HepG2 (cell line): ENCODE measurements around the gene ZNF524. TPM values are rescaled to one million over a fixed set of nuclear protein-coding genes. Genes with fewer than 3 reads are reported as not detected.

Source experiments
- ATAC-seq: fragments of 200-7000 bp; cut with Tn5 transposase; 3 replicates; pipeline ENCODE4 v1.9.1; 2020; ENCODE audit warnings: mild to moderate bottlenecking, moderate library complexity
- Bru-seq: library from RNA; stranded (reverse); fragments of 400-500 nt; gene quantifications from one replicate; lab custom pipeline; 2021; lab: Mats Ljungman, UMichigan
- BruChase-seq, 2 experiments: library from RNA; stranded (reverse); fragments of 400-500 nt; gene quantifications; one replicate each; lab custom pipeline; 2021; lab: Mats Ljungman, UMichigan
- BruUV-seq: library from RNA; stranded (reverse); fragments of 400-500 nt; replicated peaks from 2 replicates; lab custom pipeline; 2021; lab: Mats Ljungman, UMichigan
- CTCF ChIA-PET: fragments of 300-600 bp; formaldehyde crosslinking; extraction: SDS; loops from one replicate; lab custom pipeline; 2021; ENCODE audit warnings: low total read pairs, inconsistent platforms, low intra/inter-chr PET ratio; lab: Yijun Ruan, JAX
- POLR2A ChIA-PET: fragments of 350-600 bp; sonication (Branson Sonifier 250); formaldehyde crosslinking; loops from one replicate; lab custom pipeline; 2020; ENCODE audit warnings: antibody characterized with exemption, inconsistent platforms; lab: Yijun Ruan, JAX
- DNase-seq: peaks from one replicate; pipeline ENCODE4 v3.0.0-alpha.2; 2015; ENCODE audit warnings: low spot score
- FAIRE-seq: peaks from 3 replicates; lab custom pipeline; 2011; peaks lifted over from hg19 to GRCh38; lab: Jason Lieb, UNC
- H2AFZ ChIP-seq: one replicate; pipeline ENCODE4 v1.6.1; 2011; ENCODE audit warnings: low read length, inconsistent platforms
- H3K27ac ChIP-seq: fragments of 300-600 bp; 3 replicates; pipeline ENCODE4 v1.8.0; 2011; ENCODE audit warnings: mixed run types, mild to moderate bottlenecking, mixed read lengths, low read length, inconsistent platforms; ENCODE audit not compliant: insufficient read depth; ENCODE audit errors: extremely low read length
- H3K27me3 ChIP-seq, 2 experiments: fragments of 200-600 bp in 1 of 2; 2 replicates in 1 of 2; 3 replicates in 1 of 2; pipeline versions ENCODE4 v1.6.0 to v1.8.0; 2011; ENCODE audit warnings: low read length in 2 of 2, mild to moderate bottlenecking in 2 of 2, moderate library complexity in 2 of 2, inconsistent platforms in 1 of 2; ENCODE audit not compliant: insufficient read depth in 2 of 2, control insufficient read depth in 1 of 2
- H3K36me3 ChIP-seq, 2 experiments: fragments of 200-600 bp in 1 of 2; replicated peaks in 1 of 2; 2 replicates in 1 of 2; 3 replicates in 1 of 2; pipeline versions ENCODE4 v1.5.1 to v1.8.0; 2011; ENCODE audit warnings: low read length in 2 of 2, inconsistent platforms in 1 of 2; ENCODE audit not compliant: insufficient read depth in 2 of 2, control insufficient read depth in 1 of 2
- H3K4me1 ChIP-seq: 2 replicates; pipeline ENCODE4 v1.5.1; 2012; ENCODE audit warnings: low read length, inconsistent platforms; ENCODE audit not compliant: insufficient read depth
- H3K4me2 ChIP-seq: 2 replicates; pipeline ENCODE4 v1.6.0; 2011; ENCODE audit warnings: low read depth, low read length, inconsistent platforms
- H3K4me3 ChIP-seq, 3 experiments: fragments of 200-600 bp in 1 of 3; sonication (generic), shearing (Covaris generic) in 1 of 3; replicated peaks in 1 of 3; 2 replicates each; pipeline ENCODE4 v1.5.1; 2011 to 2016; ENCODE audit warnings: low read length in 3 of 3, inconsistent platforms in 2 of 3, low read depth in 2 of 3, mild to moderate bottlenecking in 2 of 3, control low read depth in 1 of 3, mixed read lengths in 1 of 3; ENCODE audit not compliant: insufficient read depth in 1 of 3
- H3K79me2 ChIP-seq: one replicate; pipeline ENCODE4 v1.6.1; 2011; ENCODE audit warnings: low read length, inconsistent platforms; ENCODE audit not compliant: insufficient read depth
- H3K9ac ChIP-seq: 2 replicates; pipeline ENCODE4 v1.6.0; 2011; ENCODE audit warnings: mild to moderate bottlenecking, low read depth, low read length, inconsistent platforms; ENCODE audit not compliant: insufficient read depth
- H3K9me3 ChIP-seq: 2 replicates; pipeline ENCODE4 v1.5.1; 2012; ENCODE audit warnings: mild to moderate bottlenecking, low read length
- H4K20me1 ChIP-seq: 2 replicates; pipeline ENCODE4 v1.6.0; 2011; ENCODE audit warnings: inconsistent platforms, mild to moderate bottlenecking, low read length, moderate library complexity; ENCODE audit not compliant: insufficient read depth
- ADNP ChIP-seq: sonication (generic); formaldehyde crosslinking; IDR thresholded peaks from 2 replicates; pipeline ENCODE4 v1.4.0; 2020; ENCODE audit warnings: missing genetic modification reagents
- BRF2 ChIP-seq: sonication (generic); formaldehyde crosslinking; IDR thresholded peaks from 2 replicates; pipeline ENCODE4 v1.8.1; 2022; ENCODE audit warnings: mild to moderate bottlenecking, missing genetic modification reagents
- KDM3A ChIP-seq: IDR thresholded peaks from 2 replicates; pipeline ENCODE4 v1.6.1; 2018; ENCODE audit warnings: low read depth, missing compliant biosample characterization
- KLF16 ChIP-seq, 2 experiments: sonication (generic) in 1 of 2; formaldehyde crosslinking in 1 of 2; IDR thresholded peaks; 2 replicates each; pipeline versions ENCODE4 v1.6.1 to v1.8.0; 2016 to 2023; ENCODE audit warnings: missing genetic modification reagents in 2 of 2, missing compliant biosample characterization in 1 of 2
- PAX8 ChIP-seq: sonication (generic); formaldehyde crosslinking; IDR thresholded peaks from 2 replicates; pipeline ENCODE4 v1.8.0; 2022; ENCODE audit warnings: mild to moderate bottlenecking, missing genetic modification reagents, borderline replicate concordance
- POLR2G ChIP-seq: fragments of 200-400 bp; formaldehyde crosslinking; IDR thresholded peaks from 2 replicates; pipeline ENCODE4 v1.6.1; 2018; ENCODE audit warnings: mild to moderate bottlenecking, low read depth, low read length, moderate library complexity
- SAFB2 ChIP-seq: sonication (generic); formaldehyde crosslinking; IDR thresholded peaks from 2 replicates; pipeline ENCODE4 v1.5.1; 2020; ENCODE audit warnings: missing genetic modification reagents, low read depth, mild to moderate bottlenecking, borderline replicate concordance
- SIX1 ChIP-seq: sonication (generic); formaldehyde crosslinking; IDR thresholded peaks from 2 replicates; pipeline ENCODE4 v1.4.0; 2020; ENCODE audit warnings: missing genetic modification reagents, borderline replicate concordance
- U2AF2 ChIP-seq: fragments of 200-400 bp; formaldehyde crosslinking; IDR thresholded peaks from 2 replicates; pipeline ENCODE4 v1.6.1; 2017; ENCODE audit warnings: low read depth, mild to moderate bottlenecking, low read length
- ZBTB20 ChIP-seq: sonication (generic); formaldehyde crosslinking; IDR thresholded peaks from 2 replicates; pipeline ENCODE4 v1.8.1; 2023; ENCODE audit warnings: missing genetic modification reagents, low read depth, mild to moderate bottlenecking, borderline replicate concordance
- ZFP41 ChIP-seq: sonication (generic); formaldehyde crosslinking; IDR thresholded peaks from 2 replicates; pipeline ENCODE4 v1.4.0; 2020; ENCODE audit warnings: mild to moderate bottlenecking, missing genetic modification reagents, borderline replicate concordance
- ZNF383 ChIP-seq: sonication (generic); formaldehyde crosslinking; IDR thresholded peaks from 2 replicates; pipeline ENCODE4 v1.4.0; 2020; ENCODE audit warnings: missing genetic modification reagents, mild to moderate bottlenecking, borderline replicate concordance
- ZNF468 ChIP-seq: sonication (generic); formaldehyde crosslinking; IDR thresholded peaks from 2 replicates; pipeline ENCODE4 v1.8.0; 2022; ENCODE audit warnings: mild to moderate bottlenecking, moderate library complexity, missing genetic modification reagents
- ZNF496 ChIP-seq: sonication (generic); formaldehyde crosslinking; IDR thresholded peaks from 2 replicates; pipeline ENCODE4 v1.8.1; 2023; ENCODE audit warnings: mild to moderate bottlenecking, moderate library complexity, missing genetic modification reagents; ENCODE audit not compliant: insufficient replicate concordance
- ZNF546 ChIP-seq: sonication (generic); formaldehyde crosslinking; conservative IDR thresholded peaks from 2 replicates; pipeline ENCODE4 v1.8.1; 2023; ENCODE audit warnings: mild to moderate bottlenecking, missing genetic modification reagents
- ZNF672 ChIP-seq: sonication (generic); formaldehyde crosslinking; IDR thresholded peaks from 2 replicates; pipeline ENCODE4 v1.8.1; 2022; ENCODE audit warnings: missing genetic modification reagents
- WGBS: methylation state at CpG from one replicate; pipeline ENCODE4 v1.1.6; 2017; ENCODE audit warnings: low lambda C conversion rate; 5-methylcytosine and 5-hydroxymethylcytosine counted together
- in situ Hi-C: cut with HindIII; loops from 2 replicates; pipeline ENCODE4 v1.10.0; 2017; ENCODE audit warnings: low pct_unique_long_range_greater_than_20kb; ENCODE audit not compliant: extremely low pct_ligation_motif_present
- intact Hi-C: fragments of 100-400 bp; cut with micrococcal nuclease; formaldehyde crosslinking; loops from one replicate; pipeline ENCODE4 v1.10.0; 2022; ENCODE audit not compliant: unreplicated experiment
- long read RNA-seq, 2 experiments: library from RNA in 1 of 2; library from polyadenylated mRNA in 1 of 2; stranded (forward) in 1 of 2; unstranded in 1 of 2; transcript quantifications; one replicate each; pipeline ENCODE4 v2.0.0, GENCODE V29; 2019 to 2022
- polyA minus RNA-seq, 3 experiments: library from RNA; depleted of rRNA, polyadenylated mRNA; stranded (reverse); fragments of >200 nt; gene quantifications; 2 replicates each; pipeline ENCODE4 v1.2.3, GENCODE V29; 2011; ENCODE audit warnings: low replicate concordance in 1 of 3
- polyA plus RNA-seq, 8 experiments: library from polyadenylated mRNA; depleted of rRNA in 3 of 8; stranded (reverse) in 7 of 8; unstranded in 1 of 8; fragments of >200 nt; fragmentation: Illumina TruSeq in 4 of 8; extraction: Trizol in 4 of 8; gene quantifications; 2 replicates each; pipeline versions ENCODE4 v1.2.1 to v1.2.3, GENCODE V29; 2011 to 2016; ENCODE audit warnings: low read depth in 4 of 8, missing spikeins in 1 of 8, mixed read lengths in 1 of 8; ENCODE audit not compliant: insufficient read depth in 1 of 8
- total RNA-seq, 5 experiments: library from RNA; depleted of rRNA; stranded (reverse); fragments of >200 nt; fragmentation: Illumina TruSeq; extraction: Trizol; gene quantifications; 2 replicates each; pipeline ENCODE4 v1.2.3, GENCODE V29; 2016; ENCODE audit warnings: low read depth in 1 of 5

Gene ZNF524
- 1.6 and 4.6 TPM in 2 replicates for total RNA-seq (2016; rRNA removed; fragmentation: Illumina TruSeq; extraction: Trizol)
- 6.2 and 7.2 TPM in 2 replicates for total RNA-seq (2016; cell fraction: cytosol; rRNA removed; fragmentation: Illumina TruSeq; extraction: Trizol; ENCODE audit: low read depth)
- 2.8 and 4.6 TPM in 2 replicates for total RNA-seq (2016; cell fraction: insoluble cytoplasmic fraction; rRNA removed; fragmentation: Illumina TruSeq; extraction: Trizol)
- 7.6 and 10.2 TPM in 2 replicates for total RNA-seq (2016; cell fraction: membrane; rRNA removed; fragmentation: Illumina TruSeq; extraction: Trizol)
- total RNA-seq (2016; cell fraction: nucleus; rRNA removed; fragmentation: Illumina TruSeq; extraction: Trizol): 2.7 TPM in 2 replicates
- 3.2 and 5.0 TPM in 2 replicates for polyA plus RNA-seq (2011; rRNA removed)
- polyA plus RNA-seq (2011; cell fraction: cytosol; rRNA removed): 3.9 and 7.0 TPM in 2 replicates
- polyA plus RNA-seq (2011; cell fraction: nucleus; rRNA removed): 8.3 and 9.7 TPM in 2 replicates
- 2.9 and 4.1 TPM in 2 replicates for polyA plus RNA-seq (2012)
- polyA plus RNA-seq (2016; cell fraction: cytosol; fragmentation: Illumina TruSeq; extraction: Trizol; ENCODE audit: low read depth): 8.5 and 8.9 TPM in 2 replicates
- polyA plus RNA-seq (2016; cell fraction: insoluble cytoplasmic fraction; fragmentation: Illumina TruSeq; extraction: Trizol; ENCODE audit: low read depth): 3.6 and 4.5 TPM in 2 replicates
- 9.0 and 9.5 TPM in 2 replicates for polyA plus RNA-seq (2016; cell fraction: membrane; fragmentation: Illumina TruSeq; extraction: Trizol; ENCODE audit: low read depth)
- polyA plus RNA-seq (2016; cell fraction: nucleus; fragmentation: Illumina TruSeq; extraction: Trizol; ENCODE audit: insufficient read depth, low read depth): 4.9 and 5.2 TPM in 2 replicates
- 3.5 and 3.9 TPM in 2 replicates for polyA minus RNA-seq (2011; rRNA and poly(A)+ RNA removed; ENCODE audit: low replicate concordance)
- 2.5 and 3.1 TPM in 2 replicates for polyA minus RNA-seq (2011; cell fraction: cytosol; rRNA and poly(A)+ RNA removed)
- 2.7 and 3.3 TPM in 2 replicates for polyA minus RNA-seq (2011; cell fraction: nucleus; rRNA and poly(A)+ RNA removed)
- Bru-seq, nascent RNA: percentile 59 among the genes with signal in this experiment
- BruChase-seq, experiment 1, labeled RNA remaining after a 6-hour chase: percentile 59 among the genes with signal in this experiment
- BruChase-seq, experiment 2, labeled RNA remaining after a 2-hour chase: percentile 54 among the genes with signal in this experiment
- long read RNA-seq, experiment 1, transcript ZNF524-201 (2 exons, 1,102 nt): major isoform, 7 of 7 reads
- long read RNA-seq, experiment 1, partial matches to known transcripts: 0 of 7 reads
- long read RNA-seq, experiment 1, other reads (novel, unspliced or antisense): 0 of 7 reads
- long read RNA-seq, experiment 2, transcript ZNF524-203 (1 exons, 1,260 nt): minor isoform, 7 of 30 reads
- long read RNA-seq, experiment 2, transcript ZNF524-201 (2 exons, 1,102 nt): major isoform, 22 of 30 reads
- long read RNA-seq, experiment 2, partial matches to known transcripts: 0 of 30 reads
- long read RNA-seq, experiment 2, other reads (novel, unspliced or antisense): 1 of 30 reads

- TSS peak; percentile 50 for BruUV-seq
- CTCF ChIA-PET: no interaction called here
- TF ChIP-seq ZNF383 (CRISPR knock-in tag): no peak
- TF ChIP-seq ZFP41 (CRISPR knock-in tag): no peak
- TF ChIP-seq BRF2 (CRISPR knock-in tag): 0 out of 2 replicates have a peak, but pooled peaks have one; percentile 51
- no peak for TF ChIP-seq PAX8 (CRISPR knock-in tag)
- no peak for TF ChIP-seq ZNF496
- TF ChIP-seq ZNF546 (CRISPR knock-in tag): no peak
- TF ChIP-seq ZNF672 (CRISPR knock-in tag): no peak
- 0 out of 2 replicates have a peak, but pooled peaks have one; percentile 35 for TF ChIP-seq ZBTB20 (CRISPR knock-in tag)
- peak in 1 of 2 experiments; percentile 14; a peak in 1 of 4 replicates for TF ChIP-seq KLF16 (CRISPR knock-in tag; IDR thresholded peaks at IDR 0.05)
- no peak for TF ChIP-seq U2AF2
- no peak for TF ChIP-seq SIX1 (CRISPR knock-in tag)
- TF ChIP-seq POLR2G: peak; percentile 19; the same call in 1 of the 2 replicates
- no peak for TF ChIP-seq ZNF468
- TF ChIP-seq KDM3A (CRISPR knock-in tag): no peak
- no peak; the same call in 1 of the 2 replicates for TF ChIP-seq SAFB2 (CRISPR knock-in tag)
- no peak for TF ChIP-seq ADNP (CRISPR knock-in tag)
Measured at GRCh38 chr19:55599842-55600661, at the start of gene ZNF524. Gene ZNF524, plus strand, starts transcription at chr19:55600288. Its CDS starts 1,825 bp downstream, at chr19:55602113.

More at GRCh38 chr19:55599842-55600661, at the start of gene ZNF524:
- WGBS: 0% methylated on average over 10 of the region's 97 CpGs
- Histone ChIP-seq H3K36me3 (peaks cover 6 to 24% of the 10 kb centered on the region in 2 experiments; a peak in 4 of 5 replicates), H3K27me3 (no peaks in the 10 kb centered on the region; a peak in 1 of 5 replicates), H3K4me1 (peaks cover 42% of the 10 kb centered on the region), H3K4me2 (peak within 1 kb of the TSS; percentile 88), H3K9ac (peak within 1 kb of the TSS; percentile 97), H4K20me1 (0 out of 2 replicates have a peak, but pooled peaks cover 6% of the 10 kb centered on the region), H3K79me2 (peaks cover 2% of the 10 kb centered on the region), H3K27ac (peak within 1 kb of the TSS; percentile 98), H3K9me3 (no peaks in the 10 kb centered on the region), H3K4me3 (peak within 1 kb of the TSS; percentile 73 to 94 (median 90)), H2AFZ (peak within 1 kb of the TSS; percentile 98)
- ATAC-seq: peak; percentile 71
- no peak for FAIRE-seq
- POLR2A ChIA-PET: interaction anchor here (1.0 to 4.9 kb wide), 25 partner anchors 15 to 482 kb away, joined by 3 to 66 read pairs (median 6); partner anchors contain the start of genes HSPBP1, ISOC2, PPP1R12C and PPP6R1
- intact Hi-C loops: loop anchor here (2.0 to 10.0 kb wide), 3 partner anchors 13 to 45 kb away; partner anchors contain the start of gene ZNF579
- in situ Hi-C loops: no loop called here
- peak; percentile 85 for DNase-seq
